CD4-positive, alpha-beta T cell treated with Interleukin-15 for 1 hour (primary cell): ENCODE measurements around the gene DSC3.
"Not testable (repeated sequence)": the region's sequence is repeated elsewhere in the genome, so short reads cannot be mapped to it uniquely, and the experiment has no call there.

Source experiments
- DNase-seq: peaks from one replicate; pipeline ENCODE4 v3.0.0-alpha.2; 2020

Gene DSC3

DNA sequence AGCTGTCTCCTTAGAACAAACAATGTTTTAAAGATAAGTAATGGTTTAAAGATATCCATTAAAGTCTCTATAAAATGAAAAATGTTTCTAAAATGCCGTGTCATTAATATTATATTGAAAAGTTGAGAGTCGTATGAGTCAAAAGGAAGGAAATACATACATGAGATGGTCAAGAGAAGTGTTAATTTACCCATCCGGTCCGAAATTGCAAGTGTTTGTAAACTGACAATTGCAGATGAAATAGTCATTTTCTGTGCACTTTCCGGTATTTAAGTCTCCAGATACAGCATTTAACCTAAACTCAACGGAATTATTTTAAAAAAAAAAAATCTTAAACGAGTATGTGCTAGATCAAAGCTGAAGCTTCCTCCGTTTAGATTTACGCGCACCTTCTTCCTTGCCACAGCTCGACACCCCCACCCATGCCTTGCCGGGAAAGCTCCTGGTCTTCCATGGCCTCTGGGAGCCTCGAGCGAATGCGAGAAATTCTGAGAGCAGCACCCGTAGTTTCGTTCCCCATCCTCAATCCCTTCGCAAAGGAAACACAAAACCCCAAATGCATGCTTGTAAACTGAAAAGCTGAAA is 1.8 kb downstream of the DSC3 start:
- DNase-seq: no peak

DNA sequence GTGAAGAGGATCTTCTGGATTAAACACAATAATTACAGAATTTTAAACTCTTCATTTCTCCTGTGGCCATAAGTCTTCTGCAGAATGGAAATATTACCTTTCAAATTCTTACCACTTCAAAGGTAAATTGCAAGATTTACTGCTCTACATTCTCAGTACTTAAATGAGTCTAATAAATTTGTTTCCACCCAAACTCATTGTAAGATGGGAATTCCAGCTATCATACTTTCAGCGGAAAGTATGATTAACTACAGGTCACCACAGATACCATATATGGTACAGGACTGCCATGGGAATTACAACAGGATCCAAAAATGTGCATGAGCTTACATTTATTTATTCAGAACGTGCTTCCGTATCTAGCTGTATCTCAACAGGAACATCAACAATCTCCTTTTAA is 3.1 kb downstream of the DSC3 start:
- no peak for DNase-seq

DNA sequence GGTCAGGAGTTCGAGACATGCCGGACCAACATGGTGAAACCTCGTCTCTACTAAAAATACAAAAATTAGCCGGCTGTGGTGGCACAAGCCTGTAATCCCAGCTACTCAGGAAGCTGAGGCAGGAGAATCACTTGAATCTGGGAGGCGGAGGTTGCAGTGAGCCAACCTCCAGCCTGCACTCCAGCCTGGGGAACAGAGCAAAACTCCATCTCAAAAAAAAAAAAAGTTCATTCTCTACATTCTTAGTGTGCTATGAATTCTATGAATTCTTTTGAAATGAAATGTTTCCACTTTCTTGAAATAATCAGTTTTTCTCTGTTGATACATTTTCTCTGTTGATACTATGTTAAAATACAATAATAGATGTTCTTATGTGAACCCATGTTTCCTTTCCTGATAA is 4.9 kb downstream of the DSC3 start:
- DNase-seq: not testable (repeated sequence)

DNA sequence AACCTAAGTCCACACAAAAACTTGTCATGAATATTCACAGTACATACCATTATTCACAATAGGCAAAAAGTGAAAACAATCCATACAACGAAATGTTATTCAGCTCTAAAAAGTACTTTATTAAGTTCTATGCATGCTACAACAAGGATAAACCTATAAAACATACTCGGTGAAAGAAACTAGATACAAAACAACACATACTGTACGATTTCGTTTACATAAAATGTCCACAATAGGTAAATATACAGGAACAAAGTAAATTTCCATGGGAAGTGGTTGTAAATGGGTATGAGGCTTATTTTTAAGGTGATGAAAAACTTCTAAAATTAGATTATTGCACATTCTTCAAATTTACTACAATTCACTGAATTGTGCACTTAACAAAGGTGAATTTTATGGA is 8.0 kb downstream of the DSC3 start:
- DNase-seq: no peak

DNA sequence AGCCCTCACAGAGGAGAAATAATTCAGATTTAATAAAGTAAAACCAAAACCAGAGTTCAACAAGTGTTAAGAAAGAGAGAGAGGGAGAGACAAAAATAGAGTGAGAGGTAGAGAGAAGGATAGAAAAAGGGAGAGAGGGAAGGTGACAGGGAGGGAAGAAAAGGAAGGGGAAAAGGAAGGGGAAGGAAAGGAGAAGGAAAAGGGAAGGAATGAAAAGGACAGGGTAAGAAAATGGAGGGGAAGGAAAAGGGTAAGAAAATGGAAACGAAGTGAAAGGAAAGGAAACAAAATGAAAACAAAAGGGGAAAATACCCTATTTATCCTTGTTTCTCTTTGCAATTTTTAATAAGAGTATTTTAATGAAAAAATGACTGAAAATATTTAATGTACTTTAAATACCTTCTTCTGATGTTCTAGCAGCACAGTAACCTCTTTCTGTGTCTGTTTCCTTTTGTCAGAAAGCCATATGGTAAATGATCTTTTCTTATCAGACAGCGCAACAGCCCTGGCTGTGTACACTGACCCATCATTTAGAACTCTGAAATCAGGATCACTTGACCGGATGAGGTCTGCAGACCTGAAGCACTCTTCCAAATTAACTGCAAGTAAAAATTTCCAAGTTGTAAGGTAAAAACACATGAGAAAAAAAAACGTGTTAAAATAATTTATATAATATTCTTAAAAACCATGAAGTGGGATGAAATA is 11.8 kb downstream of the DSC3 start:
- DNase-seq: no peak

DNA sequence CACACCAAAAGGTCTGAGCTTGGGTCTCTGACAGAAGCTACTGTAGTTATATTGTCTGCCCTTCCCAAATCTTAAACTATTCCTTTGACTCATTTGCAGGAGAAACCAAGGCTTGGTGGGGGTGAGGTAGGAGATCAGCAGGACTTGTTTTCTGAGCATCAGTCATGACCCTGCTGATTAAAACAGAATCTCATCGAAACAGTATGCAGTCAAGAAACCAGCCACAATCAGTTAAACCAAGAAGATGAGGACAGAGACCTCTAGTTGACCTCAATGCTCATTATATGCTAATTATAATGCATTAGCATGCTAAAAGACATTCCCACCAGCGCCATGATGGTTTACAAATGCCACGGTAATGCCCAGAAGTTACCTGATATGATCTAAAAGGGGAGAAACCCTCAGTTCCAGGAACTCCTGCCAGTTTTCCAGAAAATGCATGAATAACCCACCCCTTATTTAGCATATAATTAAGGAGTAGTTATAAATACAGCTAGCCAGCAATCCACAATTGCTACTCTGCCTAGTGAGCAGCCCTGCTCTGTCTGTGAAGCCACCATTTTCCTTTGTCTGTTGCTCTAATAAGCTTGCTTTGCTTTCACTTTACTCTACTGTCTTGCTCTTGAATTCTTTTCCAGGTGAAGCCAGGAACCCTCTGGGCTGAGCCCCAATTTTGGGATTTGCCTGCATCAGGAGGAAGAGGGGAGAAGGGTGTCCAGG is 26.7 kb downstream of the DSC3 start:
- DNase-seq: no peak

DNA sequence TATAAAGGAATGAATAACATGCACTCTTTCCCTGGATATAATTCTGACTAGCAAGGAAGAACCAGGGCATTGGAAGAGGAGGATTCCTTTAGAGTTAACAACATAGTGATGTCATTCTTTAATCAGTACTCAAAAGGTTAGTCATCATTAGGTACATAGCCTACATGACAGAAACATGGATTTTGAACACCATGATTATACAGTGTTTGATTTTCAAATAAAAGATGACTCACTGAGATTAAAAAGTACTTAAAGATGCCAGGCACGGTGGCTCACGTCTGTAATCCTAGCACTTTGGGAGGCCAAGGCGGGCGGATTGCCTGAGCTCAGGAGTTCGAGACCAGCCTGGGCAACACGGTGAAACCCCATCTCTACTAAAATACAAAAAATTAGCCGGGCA is 31.1 kb downstream of the DSC3 start:
- not testable (repeated sequence) for DNase-seq

DNA sequence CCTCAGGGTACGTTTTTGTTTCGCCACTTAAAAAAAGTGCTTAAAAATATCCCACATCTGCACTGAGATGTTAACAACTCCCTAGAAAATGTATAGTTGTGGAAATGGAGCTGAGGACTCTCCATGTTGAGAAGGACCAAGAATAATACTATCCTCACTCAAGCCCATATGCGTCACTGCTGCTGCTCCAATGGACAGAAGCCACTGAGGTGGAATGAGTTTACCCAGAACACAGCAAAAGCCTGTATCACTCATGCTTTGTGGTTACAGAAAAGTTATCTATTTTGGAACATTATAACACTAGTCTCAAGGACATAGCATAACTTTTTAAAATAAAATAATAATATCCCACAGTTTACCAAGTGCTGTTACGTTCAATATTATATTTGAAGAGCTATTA is 31.9 kb downstream of the DSC3 start:
- DNase-seq: no peak

DNA sequence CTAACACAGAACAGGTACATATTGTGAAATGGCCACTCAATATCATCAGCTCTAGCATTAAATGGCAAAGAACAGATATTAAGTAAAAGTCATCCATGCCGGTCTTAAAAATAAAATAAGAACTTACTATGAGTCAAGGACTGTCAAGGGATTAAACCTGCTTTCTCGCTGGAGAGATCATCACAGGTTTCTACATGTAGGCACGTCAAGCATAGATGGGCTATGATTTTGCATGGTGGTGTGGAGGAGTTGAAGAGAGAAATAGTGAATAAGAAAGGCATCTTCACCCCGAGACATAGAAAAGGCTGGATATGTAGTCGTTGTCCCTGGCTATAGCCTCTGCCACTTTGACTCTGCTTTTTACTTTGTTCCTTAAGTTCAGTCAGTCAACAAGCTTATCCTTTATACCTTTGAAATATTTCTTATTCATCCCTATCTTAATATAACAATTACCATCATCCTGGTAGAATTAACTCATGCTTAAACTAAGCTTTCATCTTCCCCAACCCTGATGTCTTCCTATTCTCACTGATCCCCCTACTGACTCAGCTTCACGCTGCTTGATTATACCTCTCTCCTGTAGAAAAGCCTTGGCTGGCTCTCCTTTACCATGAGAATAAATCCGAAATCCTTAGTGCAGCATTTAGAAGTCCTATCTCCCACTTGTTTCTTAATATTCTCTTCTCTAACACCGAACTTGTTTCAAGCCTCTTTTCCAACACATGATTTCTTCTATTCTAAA is 42.5 kb downstream of the DSC3 start:
- DNase-seq: no peak

DNA sequence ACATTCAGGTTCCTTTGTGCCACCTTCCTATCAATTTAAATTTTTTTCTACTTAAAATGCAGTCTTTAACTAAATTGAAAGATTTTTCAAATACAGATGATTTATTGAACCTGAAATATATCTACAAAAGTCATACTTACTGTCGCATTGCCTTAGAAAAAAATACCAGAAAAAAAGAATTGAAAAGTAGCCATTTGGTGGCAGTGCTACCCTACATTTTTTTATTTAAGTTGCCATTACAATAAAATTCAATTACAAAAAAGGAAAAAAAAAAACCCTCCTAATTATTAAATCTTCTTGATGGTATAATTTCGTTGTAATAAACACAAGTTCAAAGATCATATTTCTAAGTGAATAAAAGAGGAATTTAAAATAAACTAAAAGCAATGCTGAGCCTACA is 43.4 kb downstream of the DSC3 start:
- DNase-seq: no peak

DNA sequence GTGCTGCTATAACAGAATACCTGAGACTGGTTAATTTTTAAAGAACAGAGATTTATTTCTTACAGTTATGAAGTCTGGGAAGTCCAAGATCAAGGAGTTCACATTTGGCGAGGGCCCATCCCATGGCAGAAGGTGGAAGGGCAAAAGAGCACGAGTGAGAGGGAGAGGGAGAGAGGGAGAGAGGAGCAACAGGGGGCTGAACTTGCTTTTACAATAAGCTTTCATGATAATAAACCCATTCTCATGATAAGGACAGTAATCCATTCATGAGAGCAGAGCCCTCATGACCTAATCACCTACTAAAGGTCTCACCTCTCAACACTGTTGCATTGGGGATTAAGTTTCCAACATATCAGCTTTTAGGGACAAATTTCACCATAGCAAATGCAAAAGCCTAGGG is 45.3 kb downstream of the DSC3 start:
- no peak for DNase-seq

DNA sequence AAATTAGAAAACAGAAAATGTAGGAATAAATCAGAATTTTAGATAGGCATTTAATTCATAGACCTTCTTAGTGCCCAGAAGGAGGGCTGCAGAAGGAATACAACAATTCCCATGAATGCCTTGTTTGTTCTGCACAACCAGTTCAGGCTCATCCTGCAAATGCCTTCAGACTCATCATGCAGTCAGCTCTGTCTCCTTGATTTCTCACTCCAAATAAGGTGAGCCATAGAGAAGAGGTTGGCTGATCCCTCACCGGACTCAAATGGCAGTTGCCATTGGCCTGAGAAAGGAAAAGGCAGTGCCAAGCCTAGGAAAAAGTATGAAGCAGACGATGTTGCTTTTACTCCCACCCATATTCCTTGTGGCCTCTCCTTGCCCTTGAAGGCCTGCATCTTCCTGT is 50.3 kb downstream of the DSC3 start:
- no peak for DNase-seq

DNA sequence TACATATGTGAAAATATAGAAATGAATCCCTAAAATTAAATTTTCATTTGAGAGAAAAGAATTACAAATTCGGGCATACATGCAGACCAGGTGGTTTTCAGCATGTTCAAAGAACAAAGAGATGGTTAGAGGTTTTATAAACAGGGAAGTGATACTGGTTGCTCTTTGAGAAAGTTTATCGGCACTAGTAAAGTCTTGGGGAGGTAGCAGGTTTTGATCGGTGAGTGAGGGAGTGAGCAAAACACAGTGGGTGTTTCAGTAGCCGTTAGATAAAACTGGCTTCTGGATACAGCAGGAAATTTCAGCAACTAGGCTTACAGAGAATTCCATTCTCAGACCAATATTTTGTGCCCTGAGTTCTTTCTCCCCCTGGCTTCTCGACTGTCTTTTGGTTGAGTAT is 51.1 kb downstream of the DSC3 start:
- no peak for DNase-seq

DNA sequence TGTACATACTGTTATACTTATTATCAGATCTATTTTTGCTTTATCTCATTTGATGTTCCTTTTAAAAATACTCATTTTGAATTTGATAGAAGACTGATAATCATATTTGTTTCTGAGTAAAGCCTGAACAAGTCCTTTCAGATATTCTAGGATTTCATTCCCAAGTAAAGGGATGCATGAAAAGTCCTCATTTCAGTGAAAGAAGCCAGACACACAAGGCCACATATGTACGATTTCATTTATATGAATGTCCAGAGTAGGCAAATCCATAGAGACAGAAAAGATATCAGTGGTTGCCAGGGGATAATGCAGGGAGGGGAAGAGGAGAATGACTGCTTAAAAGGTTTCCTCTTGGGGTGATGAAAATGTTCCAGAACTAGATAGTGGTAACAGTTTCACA is 53.4 kb downstream of the DSC3 start:
- no peak for DNase-seq

DNA sequence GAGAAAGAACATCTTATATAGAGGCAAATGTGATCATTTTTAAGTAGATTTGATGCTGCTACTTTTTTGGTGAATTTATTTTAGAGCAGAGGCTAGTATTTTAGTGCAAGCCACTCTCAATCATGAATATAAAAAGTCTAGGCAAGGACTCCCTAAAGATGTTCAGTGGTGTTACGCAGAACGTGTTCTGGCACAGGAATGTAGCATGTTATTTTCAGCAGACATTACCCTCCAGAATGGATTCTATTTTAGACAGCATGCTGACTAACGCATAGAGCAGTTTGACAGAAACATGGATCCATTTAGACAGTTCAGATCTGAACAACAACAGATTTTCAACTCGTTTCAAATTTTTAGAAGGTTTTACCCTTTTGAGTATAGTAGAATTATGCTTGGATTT is 54.1 kb downstream of the DSC3 start:
- DNase-seq: no peak

DNA sequence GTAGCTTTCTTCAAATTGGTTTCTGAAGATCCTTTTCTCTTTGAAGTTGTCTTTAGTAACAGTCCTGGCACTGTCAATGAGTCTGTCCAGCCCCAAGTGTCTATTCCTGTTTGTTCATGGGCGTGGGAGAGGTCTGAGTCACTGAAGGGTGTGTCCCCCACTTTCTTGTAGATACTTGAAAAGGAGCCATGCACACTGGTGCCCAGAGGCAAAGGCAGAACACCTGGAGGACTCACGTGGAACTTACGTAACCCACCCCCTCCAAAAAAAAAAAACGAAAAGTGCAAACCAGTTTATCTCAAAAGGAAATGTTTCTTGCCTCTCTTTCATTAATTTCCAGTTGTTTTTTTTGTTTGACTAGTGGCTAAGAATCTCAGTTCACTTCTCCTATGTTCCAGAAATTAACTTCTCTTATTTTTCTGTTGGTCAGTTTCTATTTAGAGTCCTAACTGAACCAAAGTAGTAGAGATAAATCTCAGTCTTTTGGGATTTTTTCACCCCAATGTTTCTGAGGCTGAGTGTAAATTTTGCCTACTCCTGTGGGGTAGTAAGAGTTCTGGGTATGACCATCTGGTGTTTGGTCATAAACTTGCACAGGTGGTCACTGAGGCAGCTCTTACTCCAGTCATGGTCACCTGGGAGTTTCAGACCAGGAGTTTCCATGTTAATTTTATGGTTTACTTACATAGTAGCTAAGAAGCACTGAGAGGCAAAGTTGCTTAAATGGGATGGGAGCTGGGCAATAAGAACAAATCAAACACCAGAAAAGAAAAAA is 54.9 kb downstream of the DSC3 start:
- DNase-seq: no peak

DNA sequence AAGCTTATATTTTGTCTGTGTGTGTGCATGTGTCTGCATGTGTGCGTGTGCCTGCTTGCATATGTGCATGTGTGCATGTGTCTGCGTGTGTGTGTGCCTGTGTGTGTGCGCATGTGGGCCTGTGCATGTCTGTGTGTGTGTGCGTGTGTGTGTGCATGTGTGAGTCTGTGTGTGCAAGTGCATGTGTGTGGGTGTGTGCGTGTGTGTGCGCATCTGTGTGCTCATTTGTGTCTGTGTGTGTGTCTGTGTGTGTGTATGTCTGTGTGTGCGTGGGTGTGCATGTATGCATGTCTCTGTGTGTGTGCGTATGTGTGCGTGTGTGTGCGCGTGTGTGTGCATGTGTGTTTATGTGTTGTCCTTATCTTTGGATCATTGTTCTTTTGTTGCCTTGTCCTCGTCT is 56.8 kb downstream of the DSC3 start:
- no peak for DNase-seq

DNA sequence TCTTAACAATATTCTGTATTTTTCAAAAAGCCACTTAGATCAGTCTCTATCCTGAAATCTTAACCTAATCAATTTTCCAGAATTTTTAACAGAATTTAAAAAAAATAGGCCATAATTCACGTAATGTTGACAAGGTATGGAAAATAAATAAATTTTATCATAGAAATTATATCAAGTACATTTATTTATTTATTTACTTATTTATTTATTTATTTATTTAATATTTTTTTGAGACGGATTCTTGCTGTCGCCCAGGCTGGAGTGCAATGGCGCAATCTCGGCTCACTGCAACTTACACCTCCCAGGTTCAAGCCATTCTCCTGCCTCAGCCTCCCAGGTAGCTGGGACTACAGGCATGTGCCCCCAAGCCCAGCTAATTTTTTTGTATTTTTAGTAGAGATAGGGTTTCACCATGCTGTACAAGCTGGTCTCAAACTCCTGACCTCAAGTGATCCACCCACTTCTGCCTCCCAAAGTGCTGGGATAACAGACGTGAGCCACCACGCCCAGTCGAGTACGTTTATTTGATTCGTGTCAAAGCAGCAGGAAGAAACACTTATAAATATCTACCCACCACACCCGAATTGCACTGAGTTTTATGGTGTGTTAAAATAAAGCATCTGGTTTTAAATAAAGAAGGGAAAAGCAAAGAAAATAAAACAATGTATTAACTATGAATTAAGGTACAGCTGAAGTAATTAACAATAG is 60.1 kb downstream of the DSC3 start:
- no peak for DNase-seq

DNA sequence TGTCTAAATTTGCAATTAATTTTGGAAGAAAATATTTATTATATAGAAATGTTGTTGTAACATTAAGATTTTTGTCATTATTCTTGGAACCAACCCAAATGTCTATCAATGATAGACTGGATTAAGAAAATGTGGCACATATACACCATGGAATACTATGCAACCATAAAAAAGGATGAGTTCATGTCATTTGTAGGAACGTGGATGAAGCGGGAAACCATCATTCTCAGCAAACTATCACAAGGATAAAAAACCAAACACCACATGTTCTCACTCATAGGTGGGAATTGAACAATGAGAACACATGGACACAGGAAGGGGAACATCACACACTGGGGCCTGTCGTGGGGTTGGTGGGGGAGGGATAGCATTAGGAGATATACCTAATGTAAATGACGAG is 64.5 kb downstream of the DSC3 start:
- not testable (repeated sequence) for DNase-seq

DNA sequence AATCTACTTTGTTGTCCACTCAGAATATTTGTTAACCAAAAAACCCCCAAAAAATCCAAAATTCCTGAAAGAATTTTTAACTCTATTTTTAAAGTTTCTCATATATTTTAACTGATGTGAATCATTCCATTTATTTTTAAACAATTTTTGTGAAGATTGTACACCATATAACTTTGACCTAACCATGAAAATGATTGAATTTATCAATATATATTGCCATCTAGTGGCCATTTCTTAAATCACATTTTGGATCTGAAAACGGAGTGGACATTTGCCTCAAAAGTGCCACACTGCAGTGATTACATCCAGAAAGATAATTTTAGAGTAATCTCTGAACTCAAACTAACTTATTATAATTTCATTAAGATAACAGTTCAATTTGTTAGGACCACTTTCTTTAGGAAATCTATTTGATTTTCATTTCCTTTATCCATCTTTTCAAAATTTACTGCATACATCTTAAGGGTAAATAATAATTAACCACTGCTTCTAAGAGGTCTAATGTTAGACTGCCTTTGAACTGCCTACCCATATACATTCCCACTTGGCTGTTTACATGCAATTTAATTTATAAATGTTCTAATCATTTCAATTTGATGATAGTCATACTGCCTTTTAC is 71.1 kb downstream of the DSC3 start:
- no peak for DNase-seq

DNA sequence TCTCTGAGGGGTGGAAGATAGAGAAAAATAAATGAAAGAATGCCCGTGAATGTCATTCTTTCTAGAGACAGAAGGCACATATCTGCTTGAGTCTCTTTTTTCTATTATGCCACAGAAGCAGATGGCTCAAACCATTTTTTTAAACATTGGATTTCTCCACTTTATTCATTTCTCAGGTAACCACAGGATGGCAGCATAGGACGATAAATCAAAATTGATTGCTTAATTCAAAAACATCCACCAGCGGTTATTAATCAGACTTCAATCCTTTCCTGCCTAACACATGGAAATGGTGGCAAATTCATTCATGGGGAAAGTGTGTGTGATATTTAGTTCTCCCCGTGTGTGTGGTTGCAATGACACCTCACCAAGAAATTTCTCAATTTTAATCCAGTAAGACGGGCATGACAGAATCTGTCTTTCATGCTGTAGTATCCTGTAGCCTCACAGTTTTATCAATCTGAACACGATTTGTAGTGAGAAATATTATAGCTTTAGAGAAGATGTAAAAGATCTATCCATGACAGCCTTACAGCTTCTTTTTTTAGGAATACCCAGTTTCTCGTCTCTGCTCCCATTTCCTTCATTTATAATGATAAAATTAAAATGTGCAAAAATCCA is 72.2 kb downstream of the DSC3 start:
- no peak for DNase-seq
